Measurements from ENCODE around the gene SFMBT2. TPM values are rescaled to one million over a fixed set of nuclear protein-coding genes. Genes with fewer than 3 reads are reported as not detected.

Gene SFMBT2
- total and polyA plus RNA-seq, 10 of the 15 experiments (the other 5 are each of a cell fraction or from before 2014, with no cell fraction given) = 2.8 to 29.6 (median 15.1) TPM

GRCh38 chr10:7409045-7409731 is 1.6 kb downstream of the SFMBT2 start (continued):
- no peak for TF ChIP-seq DPF2 (IDR thresholded peaks at IDR 0.05)
- no peak for TF ChIP-seq GABPA (IDR thresholded peaks at IDR 0.05; ENCODE audit: low read depth)
- TF ChIP-seq NBN (IDR thresholded peaks at IDR 0.05) = 0 out of 2 replicates have a peak, but pooled peaks have one; percentile 3
- peak; percentile 32 for TF ChIP-seq PAX5 (IDR thresholded peaks at IDR 0.05; ENCODE audit: borderline replicate concordance, low read depth, low read length)
- peak; percentile 46; the same call in 1 of the 2 replicates for TF ChIP-seq USF2 (IDR thresholded peaks at IDR 0.05; ENCODE audit: borderline replicate concordance, low read depth, low read length)
- no peak for TF ChIP-seq SMC3 (IDR thresholded peaks at IDR 0.05; ENCODE audit: borderline replicate concordance, low read length)
- TF ChIP-seq EZH2 (IDR thresholded peaks at IDR 0.05; ENCODE audit: borderline replicate concordance, control insufficient read depth, low read depth, low read length) = no peak
- 0 out of 2 replicates have a peak, but pooled peaks have one; percentile 22 for TF ChIP-seq ZNF384 (IDR thresholded peaks at IDR 0.05; ENCODE audit: borderline replicate concordance, low read depth, low read length)
- no peak for TF ChIP-seq ZNF592 (IDR thresholded peaks at IDR 0.05)
- no peak for TF ChIP-seq HDGF (IDR thresholded peaks at IDR 0.05)
- TF ChIP-seq IRF5 (IDR thresholded peaks at IDR 0.05; ENCODE audit: borderline replicate concordance) = no peak
- no peak for TF ChIP-seq RELB (IDR thresholded peaks at IDR 0.05; ENCODE audit: low read depth)
- TF ChIP-seq RAD51 (IDR thresholded peaks at IDR 0.05) = peak; percentile 74
- no peak for TF ChIP-seq ZNF274 (IDR thresholded peaks at IDR 0.05; ENCODE audit: insufficient read depth, insufficient read length)
- no peak for TF ChIP-seq TAF1 (IDR thresholded peaks at IDR 0.05; ENCODE audit: borderline replicate concordance, low read depth, low read length)
- TF ChIP-seq HSF1 (IDR thresholded peaks at IDR 0.05; ENCODE audit: low read depth, low read length) = no peak
- peak; percentile 59; the same call in 1 of the 2 replicates for TF ChIP-seq SIN3A (IDR thresholded peaks at IDR 0.05; ENCODE audit: low read depth, low read length)
- no peak for TF ChIP-seq PBX3 (IDR thresholded peaks at IDR 0.05; ENCODE audit: insufficient replicate concordance, low read depth, low read length)
- no peak for TF ChIP-seq NFYB (IDR thresholded peaks at IDR 0.05; ENCODE audit: insufficient read depth, low read depth, low read length)
